ENCODE measurements around the gene MLLT3.

DNA sequence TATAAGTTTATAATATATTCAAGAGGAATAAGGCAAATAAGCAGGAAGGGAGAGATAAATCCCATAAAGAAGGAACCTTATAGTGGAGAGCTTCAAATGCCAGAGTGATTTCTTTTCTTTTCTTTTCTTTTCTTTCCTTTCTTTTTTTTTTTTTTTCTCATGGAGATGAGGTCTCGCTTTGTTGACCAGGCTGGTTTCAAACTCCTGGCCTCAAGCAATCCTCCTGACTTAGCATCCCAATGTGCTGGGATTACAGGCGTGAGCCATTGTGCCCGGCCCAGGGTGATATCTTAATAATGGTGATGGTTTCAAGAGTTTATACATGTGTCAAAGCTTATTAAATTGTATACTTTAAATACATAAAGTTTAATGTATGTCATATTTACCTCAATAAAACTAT lies 42.2 kb upstream of the MLLT3 start:
- no peak for TF ChIP-seq POLR2A (IDR thresholded peaks at IDR 0.05; ENCODE audit: low read length)
- no peak for TF ChIP-seq GATA1 (IDR thresholded peaks at IDR 0.05; ENCODE audit: low read depth, low read length)

All from erythroblast (primary cell).